ENCODE measurements around the gene PILRA. TPM values are rescaled to one million over a fixed set of nuclear protein-coding genes. Genes with fewer than 3 reads are reported as not detected.

Gene PILRA
- total RNA-seq, 1 experiment from 2014 or later = 1.8 TPM

GRCh38 chr7:100429637-100430492 lies 56.6 kb downstream of the PILRA start, which contains the start of gene MEPCE (continued):
- TF ChIP-seq, protein P1, sequence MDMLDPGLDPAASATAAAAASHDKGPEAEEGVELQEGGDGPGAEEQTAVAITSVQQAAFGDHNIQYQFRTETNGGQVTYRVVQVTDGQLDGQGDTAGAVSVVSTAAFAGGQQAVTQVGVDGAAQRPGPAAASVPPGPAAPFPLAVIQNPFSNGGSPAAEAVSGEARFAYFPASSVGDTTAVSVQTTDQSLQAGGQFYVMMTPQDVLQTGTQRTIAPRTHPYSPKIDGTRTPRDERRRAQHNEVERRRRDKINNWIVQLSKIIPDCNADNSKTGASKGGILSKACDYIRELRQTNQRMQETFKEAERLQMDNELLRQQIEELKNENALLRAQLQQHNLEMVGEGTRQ (CRISPR knock-in tag; IDR thresholded peaks at IDR 0.05) = no peak
- TF ChIP-seq TEAD1 (CRISPR knock-in tag; IDR thresholded peaks at IDR 0.05) (peak; percentile 30; the same call in 1 of the 2 replicates), ZSCAN18 (CRISPR knock-in tag; IDR thresholded peaks at IDR 0.05) (no peak), ETV6 (CRISPR knock-in tag; IDR thresholded peaks at IDR 0.05) (no peak), GABPB1 (CRISPR knock-in tag; IDR thresholded peaks at IDR 0.05) (no peak), ZBTB43 (CRISPR knock-in tag; IDR thresholded peaks at IDR 0.05) (no peak), ATF2 (CRISPR knock-in tag; IDR thresholded peaks at IDR 0.05; ENCODE audit: borderline replicate concordance, low read depth) (no peak), ZNF423 (CRISPR knock-in tag; IDR thresholded peaks at IDR 0.05) (peak; percentile 54; the same call in 1 of the 2 replicates), NR3C1 (CRISPR knock-in tag; conservative IDR thresholded peaks at IDR 0.05; ENCODE audit: low read depth) (no peak), GRHL2 (CRISPR knock-in tag; IDR thresholded peaks at IDR 0.05; ENCODE audit: insufficient replicate concordance, severe bottlenecking) (no peak), ZNF263 (CRISPR knock-in tag; IDR thresholded peaks at IDR 0.05; ENCODE audit: low read depth) (no peak), CREB1 (CRISPR knock-in tag; IDR thresholded peaks at IDR 0.05) (no peak), E2F5 (CRISPR knock-in tag; IDR thresholded peaks at IDR 0.05) (peak; percentile 37; the same call in 1 of the 2 replicates), ZNF396 (CRISPR knock-in tag; IDR thresholded peaks at IDR 0.05; ENCODE audit: borderline replicate concordance) (no peak), HMGA2 (CRISPR knock-in tag; IDR thresholded peaks at IDR 0.05) (no peak), SMAD4 (CRISPR knock-in tag; IDR thresholded peaks at IDR 0.05) (no peak), NFE2L1 (CRISPR knock-in tag; IDR thresholded peaks at IDR 0.05) (no peak; the same call in 1 of the 2 replicates), ATF3 (CRISPR knock-in tag; conservative IDR thresholded peaks at IDR 0.05) (no peak), EMX1 (CRISPR knock-in tag; IDR thresholded peaks at IDR 0.05) (no peak), NR1H2 (CRISPR knock-in tag; IDR thresholded peaks at IDR 0.05) (no peak), RELA (CRISPR knock-in tag; IDR thresholded peaks at IDR 0.05; ENCODE audit: borderline replicate concordance) (no peak)
- TF ChIP-seq, protein P2, sequence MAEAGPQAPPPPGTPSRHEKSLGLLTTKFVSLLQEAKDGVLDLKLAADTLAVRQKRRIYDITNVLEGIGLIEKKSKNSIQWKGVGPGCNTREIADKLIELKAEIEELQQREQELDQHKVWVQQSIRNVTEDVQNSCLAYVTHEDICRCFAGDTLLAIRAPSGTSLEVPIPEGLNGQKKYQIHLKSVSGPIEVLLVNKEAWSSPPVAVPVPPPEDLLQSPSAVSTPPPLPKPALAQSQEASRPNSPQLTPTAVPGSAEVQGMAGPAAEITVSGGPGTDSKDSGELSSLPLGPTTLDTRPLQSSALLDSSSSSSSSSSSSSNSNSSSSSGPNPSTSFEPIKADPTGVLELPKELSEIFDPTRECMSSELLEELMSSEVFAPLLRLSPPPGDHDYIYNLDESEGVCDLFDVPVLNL (CRISPR knock-in tag; IDR thresholded peaks at IDR 0.05; ENCODE audit: borderline replicate concordance, low read depth) = no peak
- TF ChIP-seq, protein P3, sequence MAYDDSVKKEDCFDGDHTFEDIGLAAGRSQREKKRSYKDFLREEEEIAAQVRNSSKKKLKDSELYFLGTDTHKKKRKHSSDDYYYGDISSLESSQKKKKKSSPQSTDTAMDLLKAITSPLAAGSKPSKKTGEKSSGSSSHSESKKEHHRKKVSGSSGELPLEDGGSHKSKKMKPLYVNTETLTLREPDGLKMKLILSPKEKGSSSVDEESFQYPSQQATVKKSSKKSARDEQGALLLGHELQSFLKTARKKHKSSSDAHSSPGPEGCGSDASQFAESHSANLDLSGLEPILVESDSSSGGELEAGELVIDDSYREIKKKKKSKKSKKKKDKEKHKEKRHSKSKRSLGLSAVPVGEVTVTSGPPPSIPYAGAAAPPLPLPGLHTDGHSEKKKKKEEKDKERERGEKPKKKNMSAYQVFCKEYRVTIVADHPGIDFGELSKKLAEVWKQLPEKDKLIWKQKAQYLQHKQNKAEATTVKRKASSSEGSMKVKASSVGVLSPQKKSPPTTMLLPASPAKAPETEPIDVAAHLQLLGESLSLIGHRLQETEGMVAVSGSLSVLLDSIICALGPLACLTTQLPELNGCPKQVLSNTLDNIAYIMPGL (CRISPR knock-in tag; IDR thresholded peaks at IDR 0.05) = no peak
- TF ChIP-seq, protein P4, sequence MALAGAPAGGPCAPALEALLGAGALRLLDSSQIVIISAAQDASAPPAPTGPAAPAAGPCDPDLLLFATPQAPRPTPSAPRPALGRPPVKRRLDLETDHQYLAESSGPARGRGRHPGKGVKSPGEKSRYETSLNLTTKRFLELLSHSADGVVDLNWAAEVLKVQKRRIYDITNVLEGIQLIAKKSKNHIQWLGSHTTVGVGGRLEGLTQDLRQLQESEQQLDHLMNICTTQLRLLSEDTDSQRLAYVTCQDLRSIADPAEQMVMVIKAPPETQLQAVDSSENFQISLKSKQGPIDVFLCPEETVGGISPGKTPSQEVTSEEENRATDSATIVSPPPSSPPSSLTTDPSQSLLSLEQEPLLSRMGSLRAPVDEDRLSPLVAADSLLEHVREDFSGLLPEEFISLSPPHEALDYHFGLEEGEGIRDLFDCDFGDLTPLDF (CRISPR knock-in tag; IDR thresholded peaks at IDR 0.05) = no peak

Data from WTC11 (cell line).